Neuronal stem cell (in vitro differentiated cells): Measurements from ENCODE around the gene DIO3.
"Not testable (repeated sequence)": the region's sequence is repeated elsewhere in the genome, so short reads cannot be mapped to it uniquely, and the experiment has no call there.

Experiments
- DNase-seq: peaks from one replicate; pipeline ENCODE4 v3.0.0-alpha.2; 2013; ENCODE audit warnings: low spot score
- H2AFZ ChIP-seq: one replicate; pipeline ENCODE4 v1.6.1; 2013; ENCODE audit warnings: mild to moderate bottlenecking, low read length, inconsistent platforms
- H2AK5ac ChIP-seq: 2 replicates; pipeline ENCODE4 v1.6.1; 2013; ENCODE audit warnings: low read depth, mild to moderate bottlenecking, inconsistent platforms, low read length, moderate library complexity, mixed read lengths
- H2BK120ac ChIP-seq: 2 replicates; pipeline ENCODE4 v1.6.1; 2013; ENCODE audit warnings: low read depth, mild to moderate bottlenecking, inconsistent platforms, low read length, moderate library complexity, mixed read lengths
- H2BK12ac ChIP-seq: one replicate; pipeline ENCODE4 v1.6.1; 2013; ENCODE audit warnings: low read length, inconsistent platforms
- H2BK15ac ChIP-seq: 2 replicates; pipeline ENCODE4 v1.6.1; 2013; ENCODE audit warnings: mild to moderate bottlenecking, low read length, inconsistent platforms, mixed read lengths
- H2BK5ac ChIP-seq: one replicate; pipeline ENCODE4 v1.6.1; 2013; ENCODE audit warnings: inconsistent platforms, mild to moderate bottlenecking, low read length, moderate library complexity
- H3K14ac ChIP-seq: one replicate; pipeline ENCODE4 v1.6.1; 2013; ENCODE audit warnings: low read length, inconsistent platforms
- H3K18ac ChIP-seq: 2 replicates; pipeline ENCODE4 v1.6.1; 2013; ENCODE audit warnings: low read length, inconsistent platforms
- H3K23ac ChIP-seq: 2 replicates; pipeline ENCODE4 v1.6.1; 2013; ENCODE audit warnings: low read depth, mild to moderate bottlenecking, mixed read lengths, low read length, inconsistent platforms; ENCODE audit not compliant: poor library complexity
- H3K27ac ChIP-seq: replicated peaks from 3 replicates; pipeline ENCODE4 v1.5.1; 2013; ENCODE audit warnings: low read length, inconsistent platforms
- H3K27me3 ChIP-seq, 3 experiments: 2 replicates each; pipeline ENCODE4 v1.6.1; 2013; ENCODE audit warnings: low read length in 3 of 3, mild to moderate bottlenecking in 2 of 3, inconsistent platforms in 1 of 3, low read depth in 1 of 3, mixed read lengths in 1 of 3, moderate library complexity in 1 of 3; ENCODE audit not compliant: control insufficient read depth in 3 of 3, insufficient read depth in 3 of 3
- H3K36me3 ChIP-seq, 2 donors: replicated peaks in 1 of 2; 2 replicates each; pipeline ENCODE4 v1.6.1; 2013; ENCODE audit warnings: low read length in 2 of 2; ENCODE audit not compliant: control insufficient read depth in 2 of 2, insufficient read depth in 2 of 2
- H3K4ac ChIP-seq: 2 replicates; pipeline ENCODE4 v1.6.1; 2013; ENCODE audit warnings: inconsistent platforms, mild to moderate bottlenecking, low read length, moderate library complexity
- H3K4me1 ChIP-seq, 2 donors: 1 replicate in 1 of 2; 2 replicates in 1 of 2; pipeline ENCODE4 v1.6.1; 2013; ENCODE audit warnings: low read length in 2 of 2, low read depth in 1 of 2; ENCODE audit not compliant: control insufficient read depth in 2 of 2, insufficient read depth in 1 of 2
- H3K4me2 ChIP-seq: one replicate; pipeline ENCODE4 v1.6.1; 2013; ENCODE audit warnings: mild to moderate bottlenecking, low read length, inconsistent platforms; ENCODE audit not compliant: insufficient read depth, poor library complexity, severe bottlenecking
- H3K4me3 ChIP-seq, 2 donors: 2 replicates each; pipeline ENCODE4 v1.5.1; 2013; ENCODE audit warnings: low read length in 2 of 2, mild to moderate bottlenecking in 2 of 2, inconsistent platforms in 1 of 2, moderate library complexity in 1 of 2
- H3K79me1 ChIP-seq: one replicate; pipeline ENCODE4 v1.6.1; 2013; ENCODE audit warnings: low read depth, mild to moderate bottlenecking, inconsistent platforms, low read length, moderate library complexity
- H3K9ac ChIP-seq: one replicate; pipeline ENCODE4 v1.6.1; 2013; ENCODE audit warnings: mild to moderate bottlenecking, low read depth, low read length, inconsistent platforms; ENCODE audit not compliant: poor library complexity
- H3K9me3 ChIP-seq, 2 donors: replicated peaks in 1 of 2; 2 replicates each; pipeline versions ENCODE3 to v1.6.1; 2013; ENCODE audit warnings: low read length in 2 of 2, mild to moderate bottlenecking in 2 of 2, inconsistent platforms in 1 of 2, low read depth in 1 of 2, mixed read lengths in 1 of 2, moderate library complexity in 1 of 2; ENCODE audit not compliant: control insufficient read depth in 2 of 2, insufficient read depth in 1 of 2
- H4K8ac ChIP-seq: one replicate; pipeline ENCODE4 v1.6.1; 2013; ENCODE audit warnings: low read depth, mild to moderate bottlenecking, inconsistent platforms, low read length, moderate library complexity
- H4K91ac ChIP-seq: one replicate; pipeline ENCODE4 v1.6.1; 2013; ENCODE audit warnings: low read length, low read depth, mild to moderate bottlenecking, inconsistent platforms; ENCODE audit not compliant: poor library complexity
- WGBS, 2 donors: extraction: QIAGEN DNeasy Blood & Tissue Kit; methylation state at CpG; one replicate each; pipeline ENCODE4 v1.1.7; 2013; ENCODE audit warnings: missing lambda C conversion rate in 2 of 2, mixed read lengths in 1 of 2; ENCODE audit not compliant: insufficient read length in 2 of 2, insufficient replicate concordance in 1 of 2; ENCODE audit errors: extremely low coverage in 2 of 2; 5-methylcytosine and 5-hydroxymethylcytosine counted together

DIO3 gene

DNA sequence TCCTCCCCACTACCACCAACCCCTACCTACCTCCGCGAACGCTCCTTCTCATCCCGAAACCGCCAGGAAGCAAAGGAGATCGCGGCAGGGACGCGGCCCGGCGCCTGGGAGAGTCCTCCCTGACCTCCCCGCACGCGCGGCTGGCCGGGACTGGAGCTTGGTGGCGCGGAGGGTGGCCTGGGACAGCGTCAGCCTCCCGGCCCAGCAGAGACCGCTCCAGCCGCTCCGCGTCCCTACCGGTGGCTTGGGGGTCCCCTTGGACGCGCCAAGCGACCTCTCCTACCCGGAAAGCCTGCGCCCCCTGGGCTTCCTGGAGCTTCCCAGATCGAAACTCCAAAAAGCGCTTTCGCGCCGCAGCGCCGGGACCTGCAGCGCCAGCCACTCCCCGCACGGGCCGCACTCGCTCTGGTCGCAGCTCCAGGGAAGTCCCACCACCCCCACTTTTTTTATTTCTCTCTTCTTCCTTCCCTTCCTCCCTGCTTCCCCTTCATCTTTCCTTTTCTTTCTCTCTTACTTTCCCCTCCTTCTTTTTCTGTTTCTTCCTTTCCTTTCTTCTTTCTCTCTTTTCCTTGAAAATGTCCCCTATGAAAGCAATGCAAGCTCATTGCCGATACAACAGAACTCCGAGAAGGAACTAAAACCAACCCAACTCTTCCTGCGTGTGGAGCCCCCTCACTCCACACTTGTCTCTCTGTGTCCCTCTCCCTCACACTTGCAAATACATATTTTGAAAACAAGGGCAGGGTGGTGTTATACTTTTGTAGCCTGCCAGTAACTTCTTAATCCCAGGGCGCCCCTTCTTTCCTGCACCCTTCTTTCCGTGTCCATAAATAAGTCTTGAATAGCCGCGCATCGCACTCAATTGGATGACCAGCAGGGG is 3.8 kb downstream of the DIO3 start:
- Histone ChIP-seq H3K27me3 (peaks cover 39 to 78% (median 72%) of the 10 kb centered on the region in 3 experiments), H3K9ac (no peak overlapping the region), H2BK5ac (no peak overlapping the region), H3K4me3 (peak overlapping the region; percentile 1 to 68), H2BK12ac (no peak overlapping the region), H3K4me2 (peak overlapping the region; percentile 82), H3K36me3 (no peaks in the 10 kb centered on the region), H2BK15ac (no peak overlapping the region), H3K4me1 (peaks cover 6 to 15% of the 10 kb centered on the region in 2 donors), H3K27ac (no peak overlapping the region), H3K9me3 (peaks cover 12 to 13% of the 10 kb centered on the region in 2 donors), H2AFZ (peak overlapping the region; percentile 86), H3K14ac (no peak overlapping the region), H2BK120ac (no peak overlapping the region), H2AK5ac (no peak overlapping the region), H3K4ac (no peak overlapping the region), H3K79me1 (peaks cover 1% of the 10 kb centered on the region), H4K8ac (no peak overlapping the region), H4K91ac (no peak overlapping the region), H3K18ac (peak overlapping the region; percentile 82), H3K23ac (no peak overlapping the region)
- WGBS, 2 donors: no CpG with 5 or more reads among the region's 51 CpGs
- no peak for DNase-seq

DNA sequence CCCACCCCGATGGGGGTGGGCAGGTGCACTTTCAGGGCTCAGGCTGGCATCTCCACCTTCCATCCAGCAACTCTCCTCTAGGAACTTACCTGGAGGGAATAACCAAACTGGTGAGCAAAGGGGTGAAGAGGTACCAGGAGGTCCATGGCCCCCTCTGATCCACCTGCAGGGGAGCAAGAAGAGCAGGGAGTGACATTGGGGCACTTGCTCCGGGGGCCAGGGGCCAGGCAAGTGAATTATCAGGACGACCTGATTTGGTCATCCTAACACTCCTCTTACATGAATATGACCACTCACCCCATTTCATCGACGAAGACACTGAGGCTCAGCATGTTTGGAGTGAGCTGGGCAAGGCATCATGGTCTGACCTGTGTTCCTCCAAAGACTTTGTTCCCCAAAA is 6.0 kb downstream of the DIO3 start:
- H3K27ac ChIP-seq: no peak overlapping the region
- H3K9me3 ChIP-seq: peaks cover 3% of the 10 kb centered on the region in 2 donors
- peaks cover 6 to 15% of the 10 kb centered on the region in 2 donors for H3K4me1 ChIP-seq
- no peak overlapping the region for H4K8ac ChIP-seq
- no CpG with 5 or more reads among the region's 5 CpGs for WGBS, 2 donors
- peaks cover 28 to 73% (median 56%) of the 10 kb centered on the region in 3 experiments for H3K27me3 ChIP-seq
- no peak overlapping the region for H2BK12ac ChIP-seq
- H3K23ac ChIP-seq: no peak overlapping the region
- no peak for DNase-seq
- no peak overlapping the region for H3K9ac ChIP-seq
- no peak overlapping the region for H3K18ac ChIP-seq
- H3K4ac ChIP-seq: no peak overlapping the region
- H2BK5ac ChIP-seq: no peak overlapping the region
- H3K14ac ChIP-seq: no peak overlapping the region
- no peak overlapping the region for H2AFZ ChIP-seq
- no peak overlapping the region for H2BK15ac ChIP-seq
- H2AK5ac ChIP-seq: no peak overlapping the region
- H3K4me2 ChIP-seq: no peak overlapping the region
- H3K4me3 ChIP-seq: no peak overlapping the region
- no peaks in the 10 kb centered on the region for H3K79me1 ChIP-seq
- H4K91ac ChIP-seq: no peak overlapping the region
- no peak overlapping the region for H2BK120ac ChIP-seq
- H3K36me3 ChIP-seq: no peaks in the 10 kb centered on the region

DNA sequence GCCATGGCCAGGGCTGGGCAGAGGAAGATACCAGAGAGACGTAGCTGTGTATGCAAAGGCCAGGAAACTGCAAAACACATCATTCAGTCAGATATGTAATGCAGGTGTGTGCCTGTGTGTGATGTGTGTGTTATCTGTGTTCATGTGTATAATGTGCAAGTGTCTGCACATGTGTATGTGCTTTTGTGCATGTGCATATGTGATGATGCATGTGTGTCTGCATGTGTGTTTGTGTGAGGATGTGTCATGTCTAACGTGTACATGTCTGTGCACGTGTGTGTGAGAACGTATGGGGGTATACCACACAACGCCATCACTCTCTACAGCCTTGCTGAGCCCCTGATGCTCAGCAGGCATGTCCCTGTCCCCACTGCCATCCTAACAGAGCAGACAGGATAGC is 9.7 kb downstream of the DIO3 start:
- Histone ChIP-seq H2BK12ac (no peak overlapping the region), H3K18ac (no peak overlapping the region)

DNA sequence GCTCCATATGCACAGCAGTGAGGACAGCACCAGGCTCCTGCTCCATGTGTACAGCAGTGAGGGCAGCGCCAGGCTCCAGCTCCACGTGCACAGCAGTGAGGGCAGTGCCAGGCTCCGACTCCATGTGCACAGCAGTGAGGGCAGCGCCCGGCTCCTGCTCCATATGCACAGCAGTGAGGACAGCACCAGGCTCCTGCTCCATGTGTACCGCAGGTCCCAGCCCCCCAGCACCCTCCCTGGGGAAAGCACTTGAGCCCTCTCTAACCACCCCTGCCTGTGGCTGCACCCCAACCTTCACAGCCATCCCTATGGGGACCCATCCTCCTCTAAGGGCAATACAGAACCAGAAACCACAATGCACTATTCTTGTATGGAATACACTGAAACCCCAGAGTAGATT is 11.2 kb downstream of the DIO3 start:
- no CpG with 5 or more reads among the region's 6 CpGs for WGBS, 2 donors
- H3K9ac ChIP-seq: not testable (repeated sequence)

More for the DNA sequence above, 9.7 kb downstream of the DIO3 start:
- no peak overlapping the region for H3K9ac ChIP-seq
- no peak overlapping the region for H2AK5ac ChIP-seq
- no CpG with 5 or more reads among the region's 5 CpGs for WGBS, 2 donors
- no peak overlapping the region for H3K14ac ChIP-seq
- peaks cover 0 to 36% (median 19%) of the 10 kb centered on the region in 3 experiments for H3K27me3 ChIP-seq
- no peak for DNase-seq
- no peak overlapping the region for H3K4me2 ChIP-seq
- no peaks in the 10 kb centered on the region for H3K79me1 ChIP-seq
- H2BK120ac ChIP-seq: no peak overlapping the region
- H4K91ac ChIP-seq: peak overlapping the region; percentile 45
- H3K23ac ChIP-seq: no peak overlapping the region
- H3K4me1 ChIP-seq: peaks cover 0 to 1% of the 10 kb centered on the region in 2 donors
- H2AFZ ChIP-seq: no peak overlapping the region
- no peaks in the 10 kb centered on the region for H3K36me3 ChIP-seq
- H2BK5ac ChIP-seq: no peak overlapping the region
- no peaks in the 10 kb centered on the region for H3K9me3 ChIP-seq
- no peak overlapping the region for H3K27ac ChIP-seq
- no peak overlapping the region for H2BK15ac ChIP-seq
- H3K4ac ChIP-seq: no peak overlapping the region
- H3K4me3 ChIP-seq: no peak overlapping the region
- no peak overlapping the region for H4K8ac ChIP-seq

More for the DNA sequence above, 11.2 kb downstream of the DIO3 start:
- not testable (repeated sequence) for H3K4ac ChIP-seq, H2BK5ac ChIP-seq, H2AK5ac ChIP-seq, H3K4me1 ChIP-seq, H2BK15ac ChIP-seq, H3K79me1 ChIP-seq, DNase-seq, H3K9me3 ChIP-seq, H3K4me2 ChIP-seq, H3K27ac ChIP-seq, H4K91ac ChIP-seq, H3K18ac ChIP-seq, H2BK12ac ChIP-seq, H2AFZ ChIP-seq, H4K8ac ChIP-seq, H3K36me3 ChIP-seq, H3K14ac ChIP-seq, H3K23ac ChIP-seq, H2BK120ac ChIP-seq, H3K4me3 ChIP-seq
- peaks cover 0 to 23% (median 4%) of the 10 kb centered on the region in 3 experiments for H3K27me3 ChIP-seq
